Measurements from ENCODE around the gene NDRG4.

The NDRG4 gene

GRCh38 chr16:58493756-58494431, 6.0 kb upstream of the NDRG4 start:
- DNase-seq (ENCODE audit: low read depth, low spot score): no peak

GRCh38 chr16:58494981-58495520, 4.9 kb upstream of the NDRG4 start:
- peak; percentile 95 for DNase-seq (ENCODE audit: low read depth, low spot score)

- no peak for DNase-seq (ENCODE audit: low read depth, low spot score)
These were observed 4.2 kb upstream of the NDRG4 start for GRCh38 chr16:58495521-58496331.

- DNase-seq (ENCODE audit: low read depth, low spot score): no peak
These were observed 2.5 kb upstream of the NDRG4 start for GRCh38 chr16:58497468-58497867.

DNA sequence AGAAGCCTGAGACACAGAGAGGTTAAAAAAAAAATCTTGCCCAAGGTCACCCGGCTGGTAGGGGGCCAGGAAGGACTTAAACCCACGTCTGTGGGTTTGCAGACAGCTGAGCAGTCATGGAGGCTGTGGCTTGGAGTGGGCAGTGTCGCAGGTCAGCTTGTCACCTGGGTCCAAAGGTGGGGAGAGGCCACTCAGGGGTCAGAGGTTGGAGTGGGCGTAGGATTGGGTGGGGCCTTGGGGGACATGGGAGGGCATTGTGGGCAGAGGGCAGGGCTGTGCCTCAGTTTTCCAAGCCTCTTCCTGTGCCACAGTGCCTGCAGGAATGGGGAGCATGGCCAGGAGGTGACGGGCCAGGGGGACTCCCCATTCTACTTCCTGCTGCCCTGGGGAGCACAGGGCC, 2.0 kb upstream of the NDRG4 start:
- DNase-seq (ENCODE audit: low read depth, low spot score): no peak

GRCh38 chr16:58498341-58499091, 1.4 kb upstream of the NDRG4 start:
- DNase-seq (ENCODE audit: low read depth, low spot score): no peak

GRCh38 chr16:58499092-58499511, 841 bp upstream of the NDRG4 start:
- no peak for DNase-seq (ENCODE audit: low read depth, low spot score)

- no peak for DNase-seq (ENCODE audit: low read depth, low spot score)
These were observed 693 bp downstream of the NDRG4 start for GRCh38 chr16:58500430-58501241.

DNA sequence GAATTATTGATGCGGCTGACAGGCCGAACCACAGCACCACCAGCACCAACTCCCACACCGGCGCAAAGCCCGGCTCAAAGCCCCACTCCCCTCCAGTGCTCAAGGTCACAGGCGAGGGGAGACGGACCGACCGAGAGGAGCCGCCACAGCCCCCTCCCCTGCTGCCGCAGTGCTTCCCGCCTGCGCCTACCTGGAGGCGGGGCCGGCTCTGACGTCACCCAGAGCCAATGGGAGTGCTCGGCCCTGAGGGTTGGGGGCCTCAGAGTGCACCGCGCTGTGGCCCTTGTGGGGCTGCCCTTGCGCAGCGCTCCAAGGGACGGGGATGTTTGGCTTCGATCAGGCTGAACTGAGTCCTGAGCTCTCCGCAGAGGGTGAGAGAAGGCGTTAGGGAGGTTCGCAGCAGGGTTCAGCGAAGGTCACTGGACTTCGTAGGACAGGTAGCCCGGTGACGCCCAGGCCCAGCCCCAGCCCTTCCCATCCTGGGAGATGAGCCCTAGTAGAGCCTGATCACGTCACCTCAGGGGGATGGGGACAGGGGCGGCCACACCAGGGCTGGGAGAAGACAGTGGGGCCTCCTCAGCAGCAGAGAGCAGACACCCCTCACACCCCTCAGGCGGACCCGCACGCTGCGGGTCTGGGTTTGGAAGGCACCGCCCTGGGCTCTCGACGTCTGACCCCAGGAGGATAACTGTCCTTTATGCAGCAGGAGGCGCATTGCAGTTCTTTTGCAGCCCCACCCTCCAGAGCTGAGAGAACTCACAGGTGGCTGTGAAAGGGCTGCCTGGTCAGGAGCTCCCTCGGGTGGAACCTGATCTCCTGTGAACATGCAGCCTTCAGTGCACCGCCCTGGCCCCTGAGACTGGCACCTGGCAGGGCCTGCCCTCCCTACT, 1.5 kb downstream of the NDRG4 start:
- DNase-seq (ENCODE audit: low read depth, low spot score): no peak

GRCh38 chr16:58502217-58502921, 2.4 kb downstream of the NDRG4 start:
- DNase-seq (ENCODE audit: low read depth, low spot score): no peak

DNA sequence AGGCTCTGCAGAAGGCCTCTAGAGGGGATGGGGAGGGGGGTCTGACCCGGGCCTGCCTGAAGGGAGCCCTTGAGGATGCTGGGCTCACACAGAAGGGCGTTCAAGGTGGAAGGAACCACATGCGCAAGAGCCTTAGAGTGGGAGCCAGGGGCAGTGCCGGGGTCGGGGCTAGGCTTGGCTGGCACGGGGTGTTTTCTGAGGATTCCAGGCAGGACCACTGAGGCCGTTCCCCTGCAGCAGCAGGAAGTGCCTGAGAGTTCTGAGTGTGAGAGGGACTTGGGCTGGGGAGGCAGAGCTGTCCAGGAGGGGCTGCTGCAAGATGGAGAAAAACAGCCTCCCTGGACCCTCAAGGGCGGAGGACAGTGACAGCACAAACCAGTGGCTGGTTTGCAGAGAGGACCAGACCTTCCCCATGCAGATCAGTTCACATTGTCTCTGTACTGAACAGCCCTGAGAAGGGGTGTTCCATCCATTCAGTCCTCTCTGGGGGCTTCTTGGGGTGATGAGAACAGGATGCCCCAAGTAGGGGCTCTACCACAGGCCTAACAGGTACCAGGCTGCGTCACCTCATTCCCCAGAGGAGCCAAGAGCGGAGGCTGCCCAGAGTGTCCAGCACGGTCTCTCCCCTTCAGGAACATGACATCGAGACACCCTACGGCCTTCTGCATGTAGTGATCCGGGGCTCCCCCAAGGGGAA, 3.4 kb downstream of the NDRG4 start:
- no peak for DNase-seq (ENCODE audit: low read depth, low spot score)

GRCh38 chr16:58503863-58504688, 4.1 kb downstream of the NDRG4 start:
- no peak for DNase-seq (ENCODE audit: low read depth, low spot score)

GRCh38 chr16:58506241-58507194, 6.6 kb downstream of the NDRG4 start:
- no peak for DNase-seq (ENCODE audit: low read depth, low spot score)

DNA sequence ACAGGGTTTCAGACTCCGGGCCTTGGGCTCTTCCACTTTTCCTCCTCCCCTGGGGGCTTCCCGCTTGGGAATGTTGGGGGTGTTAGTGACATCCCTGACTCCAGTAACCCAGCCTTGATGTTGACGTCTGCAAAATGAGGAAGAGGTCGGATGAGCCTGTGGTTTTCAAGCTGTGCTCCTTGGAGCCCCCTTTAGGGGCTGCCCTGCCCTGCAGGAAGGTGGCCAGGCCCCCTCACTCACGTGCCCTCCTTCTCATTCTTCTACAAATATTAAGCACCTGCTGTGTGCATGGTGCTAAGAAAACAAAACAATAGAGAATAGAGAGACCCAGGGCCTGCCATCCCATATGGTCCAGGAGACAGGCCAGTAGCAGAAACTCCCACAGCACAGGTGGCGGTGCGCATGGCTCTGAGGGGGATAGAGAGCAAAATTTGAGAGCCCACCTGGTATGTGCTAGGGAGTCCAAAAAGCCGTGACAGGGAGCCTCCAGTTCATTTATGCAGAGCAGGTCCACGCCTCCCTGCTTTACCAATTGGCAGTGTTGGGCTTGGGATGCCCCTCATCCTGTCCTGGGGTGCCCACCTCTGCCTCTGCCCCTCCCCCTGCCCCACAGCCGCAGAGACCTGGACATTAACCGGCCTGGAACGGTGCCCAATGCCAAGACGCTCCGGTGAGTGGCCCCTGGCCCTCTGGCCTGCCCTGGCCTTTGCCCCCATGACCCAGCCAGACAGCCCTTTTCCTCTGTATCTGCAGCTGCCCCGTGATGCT, 7.4 kb downstream of the NDRG4 start:
- no peak for DNase-seq (ENCODE audit: low read depth, low spot score)

GRCh38 chr16:58507963-58508670, 8.2 kb downstream of the NDRG4 start:
- no peak for DNase-seq (ENCODE audit: low read depth, low spot score)

Data from iPS DF 19.7 (cell line).